ENCODE results near the gene PDE6C. TPM values are rescaled to one million over a fixed set of nuclear protein-coding genes. Genes with fewer than 3 reads are reported as not detected.
"Not testable (repeated sequence)": the region's sequence is repeated elsewhere in the genome, so short reads cannot be mapped to it uniquely, and the experiment has no call there.

PDE6C gene
- total RNA-seq, 1 experiment from 2014 or later: not detected

- DNase-seq (ENCODE audit: low read depth): no peak
These were observed 17.4 kb downstream of the PDE6C start for GRCh38 chr10:93629647-93630305.

- DNase-seq (ENCODE audit: low read depth): no peak
These were observed 18.6 kb downstream of the PDE6C start for GRCh38 chr10:93630625-93631557.

- no peak for DNase-seq (ENCODE audit: low read depth)
These were observed 27.5 kb downstream of the PDE6C start for GRCh38 chr10:93639791-93640190.

- DNase-seq (ENCODE audit: low read depth): no peak
These were observed 40.5 kb downstream of the PDE6C start for GRCh38 chr10:93652857-93653256.

GRCh38 chr10:93654201-93654600 lies 41.9 kb downstream of the PDE6C start:
- no peak for DNase-seq (ENCODE audit: low read depth)

GRCh38 chr10:93656155-93656554 lies 43.8 kb downstream of the PDE6C start:
- no peak for DNase-seq (ENCODE audit: low read depth)

- no peak for DNase-seq (ENCODE audit: low read depth)
These were observed 45.4 kb downstream of the PDE6C start for GRCh38 chr10:93657757-93658156.

- DNase-seq (ENCODE audit: low read depth): no peak
These were observed 53.7 kb downstream of the PDE6C start for GRCh38 chr10:93666030-93666429.

GRCh38 chr10:93667795-93668194 lies 55.5 kb downstream of the PDE6C start:
- DNase-seq (ENCODE audit: low read depth): no peak

GRCh38 chr10:93670372-93670771 lies 58.0 kb downstream of the PDE6C start:
- no peak for DNase-seq (ENCODE audit: low read depth)

GRCh38 chr10:93671042-93671441 lies 58.7 kb downstream of the PDE6C start:
- DNase-seq (ENCODE audit: low read depth): no peak

- DNase-seq (ENCODE audit: low read depth): no peak
These were observed 59.8 kb downstream of the PDE6C start for GRCh38 chr10:93672022-93672678.

- DNase-seq (ENCODE audit: low read depth): no peak
These were observed 60.6 kb downstream of the PDE6C start for GRCh38 chr10:93672890-93673289.

- no peak for DNase-seq (ENCODE audit: low read depth)
These were observed 61.5 kb downstream of the PDE6C start for GRCh38 chr10:93673791-93674190.

GRCh38 chr10:93678386-93678785 lies 66.0 kb downstream of the PDE6C start:
- no peak for DNase-seq (ENCODE audit: low read depth)

GRCh38 chr10:93678805-93679587 lies 66.7 kb downstream of the PDE6C start:
- DNase-seq (ENCODE audit: low read depth): no peak

- peak; percentile 37 for DNase-seq (ENCODE audit: low read depth)
These were observed 68.2 kb downstream of the PDE6C start for GRCh38 chr10:93680412-93681047.

GRCh38 chr10:93687737-93688136 lies 75.4 kb downstream of the PDE6C start:
- DNase-seq (ENCODE audit: low read depth): no peak

GRCh38 chr10:93695740-93696139 lies 83.4 kb downstream of the PDE6C start:
- no peak for DNase-seq (ENCODE audit: low read depth)

GRCh38 chr10:93696582-93696981 lies 84.2 kb downstream of the PDE6C start:
- DNase-seq (ENCODE audit: low read depth): not testable (repeated sequence)

GRCh38 chr10:93697207-93697606 lies 84.9 kb downstream of the PDE6C start:
- no peak for DNase-seq (ENCODE audit: low read depth)

Data from HT1080 (cell line).